Thymus (tissue), 11 donors: Measurements from ENCODE around the gene NKAIN4. TPM values are rescaled to one million over a fixed set of nuclear protein-coding genes. Genes with fewer than 3 reads are reported as not detected.

Source experiments
- DNase-seq, 9 donors: peaks; one replicate each; pipeline ENCODE4 v3.0.0-alpha.2; 2013; ENCODE audit warnings: low spot score in 9 of 9, low read depth in 6 of 9, missing footprints in 1 of 9
- H3K27ac ChIP-seq, 2 donors: one replicate each; pipeline ENCODE4 v1.5.1; 2013; ENCODE audit warnings: control low read depth in 1 of 2, low read depth in 1 of 2, low read length in 1 of 2, mild to moderate bottlenecking in 1 of 2, moderate library complexity in 1 of 2
- H3K27me3 ChIP-seq, 2 donors: one replicate each; pipeline ENCODE4 v1.5.1; 2013; ENCODE audit warnings: low read length in 1 of 2; ENCODE audit not compliant: control insufficient read depth in 2 of 2, insufficient read depth in 1 of 2
- H3K36me3 ChIP-seq, 2 donors: one replicate each; pipeline ENCODE4 v1.5.1; 2013; ENCODE audit warnings: low read length in 1 of 2, mild to moderate bottlenecking in 1 of 2, moderate library complexity in 1 of 2; ENCODE audit not compliant: control insufficient read depth in 2 of 2, insufficient read depth in 2 of 2
- H3K4me1 ChIP-seq, 2 donors: one replicate each; pipeline ENCODE4 v1.5.1; 2013; ENCODE audit warnings: low read length in 2 of 2; ENCODE audit not compliant: control insufficient read depth in 2 of 2, insufficient read depth in 2 of 2
- H3K4me3 ChIP-seq, 2 donors: one replicate each; pipeline ENCODE4 v1.5.1; 2013; ENCODE audit warnings: low read length in 2 of 2, control low read depth in 1 of 2, mild to moderate bottlenecking in 1 of 2
- H3K9me3 ChIP-seq, 2 donors: one replicate each; pipeline ENCODE4 v1.5.1; 2013; ENCODE audit warnings: low read length in 1 of 2, mild to moderate bottlenecking in 1 of 2; ENCODE audit not compliant: control insufficient read depth in 2 of 2, insufficient read depth in 1 of 2
- WGBS: extraction: QIAGEN DNeasy Blood & Tissue Kit; methylation state at CpG from one replicate; pipeline ENCODE4 v1.1.7; 2013; 5-methylcytosine and 5-hydroxymethylcytosine counted together
- polyA plus RNA-seq: library from polyadenylated mRNA; stranded (reverse); fragments of 200-250 nt; gene quantifications from one replicate; pipeline ENCODE4 v1.2.3, GENCODE V29; 2013
- total RNA-seq: library from RNA; stranded (reverse); fragments of 120-200 nt; gene quantifications from one replicate; pipeline ENCODE4 v1.2.4, GENCODE V29; 2013
- donor health status: healthy.

The NKAIN4 gene
- total and polyA plus RNA-seq, 2 donors: 2.2 to 8.5 TPM

DNA sequence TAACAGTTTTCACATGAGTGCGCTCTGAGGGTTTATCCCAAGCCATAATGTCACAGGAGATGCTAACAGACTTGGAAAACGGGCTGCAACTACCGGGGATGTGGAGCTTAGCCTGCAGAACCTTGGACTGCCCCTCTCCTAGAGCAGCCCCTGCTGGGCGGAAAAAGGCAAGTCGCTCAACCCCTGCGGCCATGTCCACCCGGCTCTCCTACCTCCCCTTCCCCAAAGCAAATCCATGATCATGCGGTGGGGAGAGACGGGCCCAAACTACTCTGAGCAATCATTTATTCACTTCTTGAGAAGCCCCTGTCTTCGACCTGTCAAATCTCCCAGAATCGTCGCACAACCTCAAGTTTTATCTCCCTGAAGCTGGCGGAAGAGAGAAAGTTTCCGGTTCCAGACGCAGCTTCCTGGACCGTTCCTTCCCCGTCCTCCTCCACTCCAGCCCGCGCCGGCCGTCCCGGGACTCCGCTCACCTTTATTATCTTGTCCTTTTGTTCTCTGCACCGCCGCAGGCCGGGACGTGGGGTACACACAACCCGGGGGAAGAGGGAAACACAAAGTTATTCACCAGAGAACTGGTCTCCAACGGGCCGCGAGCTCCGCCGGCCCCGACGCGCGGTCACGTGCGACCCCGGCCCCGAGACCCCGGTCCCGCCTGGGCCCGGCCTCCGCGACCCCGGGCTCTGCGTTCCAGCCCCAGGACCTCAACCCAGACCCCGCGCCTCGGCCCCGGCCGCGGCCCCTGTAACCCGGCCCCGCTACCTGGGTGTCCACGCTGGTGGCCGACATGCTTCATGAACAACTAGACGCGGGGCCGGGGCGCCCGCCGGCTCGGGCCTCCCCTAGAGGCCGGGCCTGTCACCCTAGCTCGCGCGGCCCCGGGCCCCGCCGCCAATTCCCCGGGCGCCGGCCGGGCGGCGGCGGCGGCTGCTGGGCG, 38.9 kb downstream of the NKAIN4 start:
- peaks cover 0 to 8% of the 10 kb centered on the region in 2 donors for H3K27me3 ChIP-seq
- H3K27ac ChIP-seq: peak overlapping the region in 1 of 2 donors; percentile 43
- peak overlapping the region; percentile 70 to 83 for H3K4me3 ChIP-seq
- WGBS: 3% methylated on average over 81 of the region's 81 CpGs
- peaks cover 7 to 17% of the 10 kb centered on the region in 2 donors for H3K4me1 ChIP-seq
- H3K9me3 ChIP-seq: no peaks in the 10 kb centered on the region
- peak in 2 of 9 donors; percentile 21 to 32 for DNase-seq
- H3K36me3 ChIP-seq: peaks cover 20 to 42% of the 10 kb centered on the region in 2 donors

DNA sequence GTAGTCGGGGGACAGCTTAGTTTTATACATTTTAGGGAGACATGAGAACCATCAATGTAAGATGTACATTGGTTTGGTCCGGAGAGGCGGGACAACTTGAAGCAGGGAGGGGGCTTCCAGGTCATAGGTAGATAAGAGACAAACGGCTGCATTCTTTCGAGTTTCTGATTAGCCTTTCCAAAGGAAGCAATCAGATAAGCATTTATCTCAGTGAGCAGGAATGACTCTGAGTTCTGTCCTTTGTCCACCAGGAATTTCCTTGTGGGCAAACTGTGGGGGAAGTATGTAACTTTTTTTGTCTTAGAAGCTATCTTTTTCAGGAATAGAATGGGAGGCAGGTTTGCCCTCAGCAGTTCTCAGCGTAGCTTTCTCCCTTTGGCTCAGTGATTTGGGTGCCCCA, 39.7 kb downstream of the NKAIN4 start:
- H3K9me3 ChIP-seq: no peaks in the 10 kb centered on the region
- peaks cover 0 to 3% of the 10 kb centered on the region in 2 donors for H3K27me3 ChIP-seq
- H3K4me1 ChIP-seq: peaks cover 7 to 17% of the 10 kb centered on the region in 2 donors
- WGBS: 95% methylated on average over 6 of the region's 6 CpGs
- H3K27ac ChIP-seq: no peak overlapping the region
- peaks cover 25 to 47% of the 10 kb centered on the region in 2 donors for H3K36me3 ChIP-seq
- DNase-seq: no peak
- peak overlapping the region in 1 of 2 donors; percentile 70 for H3K4me3 ChIP-seq

DNA sequence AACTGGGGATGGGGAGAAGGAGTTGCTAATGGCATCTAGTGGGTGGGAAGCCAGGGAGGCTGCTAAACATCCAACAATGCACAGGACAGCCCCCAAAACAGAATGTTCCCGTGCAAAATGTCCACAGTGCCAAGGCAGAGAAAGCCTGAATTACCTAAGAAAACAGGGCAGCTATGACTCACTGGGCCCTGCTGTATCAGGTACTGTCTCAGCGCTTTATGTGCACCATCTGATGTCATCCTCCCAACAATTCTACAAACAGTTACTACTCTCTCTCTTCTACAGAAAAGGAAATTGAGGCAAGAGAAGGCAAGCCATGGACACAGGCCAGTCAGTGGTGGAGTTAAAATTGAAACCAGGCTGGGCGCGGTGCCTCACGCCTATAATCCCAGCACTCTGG, 41.5 kb downstream of the NKAIN4 start:
- Histone ChIP-seq H3K4me1 (peaks cover 7 to 17% of the 10 kb centered on the region in 2 donors), H3K9me3 (no peaks in the 10 kb centered on the region), H3K27me3 (no peaks in the 10 kb centered on the region), H3K4me3 (no peak overlapping the region), H3K36me3 (peaks cover 36 to 60% of the 10 kb centered on the region in 2 donors), H3K27ac (no peak overlapping the region)
- DNase-seq: no peak
- 97% methylated on average over 5 of the region's 5 CpGs for whole genome bisulfite sequencing

DNA sequence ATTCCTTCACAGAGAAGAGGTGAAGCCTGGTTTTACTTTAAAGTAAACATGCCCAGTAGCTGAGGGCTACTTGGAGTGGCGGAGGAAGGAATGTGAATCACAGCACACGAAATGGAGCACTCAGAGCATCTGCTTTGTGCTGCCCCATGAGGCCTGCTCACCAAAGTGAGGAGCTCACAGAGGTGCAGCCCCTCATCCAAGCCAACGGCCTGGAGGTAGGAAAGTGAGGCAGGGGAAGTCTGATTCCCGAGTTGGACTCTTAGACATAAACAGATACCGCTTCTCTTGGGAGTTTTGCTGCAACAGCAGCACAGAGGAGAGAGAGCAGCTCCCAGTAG, 41.9 kb downstream of the NKAIN4 start:
- 97% methylated on average over 5 of the region's 5 CpGs for WGBS
- H3K4me3 ChIP-seq: no peak overlapping the region
- H3K36me3 ChIP-seq: peaks cover 39 to 60% of the 10 kb centered on the region in 2 donors
- no peak for DNase-seq
- no peak overlapping the region for H3K27ac ChIP-seq
- peaks cover 7 to 17% of the 10 kb centered on the region in 2 donors for H3K4me1 ChIP-seq
- H3K27me3 ChIP-seq: no peaks in the 10 kb centered on the region
- H3K9me3 ChIP-seq: no peaks in the 10 kb centered on the region

DNA sequence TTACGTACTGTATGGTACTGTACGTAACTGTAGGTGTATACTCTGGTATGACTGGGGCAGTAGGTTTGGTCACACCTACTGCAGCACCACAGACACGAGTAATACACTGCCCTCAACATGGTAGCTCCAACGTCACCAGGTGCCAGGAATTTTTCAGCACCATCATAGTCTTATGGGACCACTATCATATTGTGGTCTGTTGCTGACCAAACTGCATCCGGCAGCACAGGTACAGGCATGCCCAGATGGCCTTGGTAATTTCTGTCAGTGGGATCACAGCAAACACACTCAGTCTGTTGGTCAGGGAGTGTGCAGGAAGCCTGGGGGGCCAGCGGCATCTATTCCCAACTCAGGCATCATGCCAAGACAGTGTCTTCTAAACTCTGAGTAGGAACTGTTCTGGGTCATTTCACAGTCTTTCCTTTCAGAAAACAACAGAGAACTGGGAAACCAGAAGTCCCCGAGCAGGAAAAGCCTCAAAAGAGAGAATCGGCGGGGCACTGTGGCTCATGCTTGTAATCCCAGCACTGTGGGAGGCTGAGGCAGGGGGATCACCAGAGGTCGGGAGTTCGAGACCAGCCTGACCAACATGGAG, 44.2 kb downstream of the NKAIN4 start:
- Histone ChIP-seq H3K36me3 (peaks cover 56 to 77% of the 10 kb centered on the region in 2 donors), H3K27me3 (no peaks in the 10 kb centered on the region), H3K9me3 (no peaks in the 10 kb centered on the region), H3K4me1 (peaks cover 6 to 8% of the 10 kb centered on the region in 2 donors), H3K4me3 (no peak overlapping the region), H3K27ac (no peak overlapping the region)
- no peak for DNase-seq
- 98% methylated on average over 11 of the region's 11 CpGs for WGBS

DNA sequence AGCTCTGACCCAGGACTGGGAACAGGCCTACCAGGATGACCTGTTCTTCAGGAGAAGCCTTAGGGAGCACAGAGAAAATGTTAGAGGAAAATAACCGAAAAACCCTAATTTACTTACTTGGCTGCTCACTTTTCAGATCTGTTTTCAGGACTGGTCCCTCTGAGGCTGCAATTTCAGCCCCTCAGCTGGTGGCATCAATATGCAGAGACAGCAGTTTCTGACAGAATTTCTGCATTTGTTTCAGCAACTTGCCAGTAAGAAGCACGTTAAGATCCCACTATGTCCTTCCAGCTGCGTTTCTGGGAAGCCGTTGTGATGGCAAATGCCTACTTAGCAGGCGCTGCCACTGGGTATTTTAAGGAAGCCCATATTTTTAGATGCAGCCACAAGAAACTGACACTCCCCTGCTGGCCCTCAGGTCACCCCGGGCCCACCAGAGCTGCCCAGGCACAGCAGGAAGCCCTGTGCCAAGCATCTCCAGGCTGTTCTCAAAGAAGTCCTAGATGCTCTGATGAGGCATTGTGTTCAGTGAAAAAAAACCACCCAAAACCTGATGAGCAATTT, 45.8 kb downstream of the NKAIN4 start:
- no peak overlapping the region for H3K27ac ChIP-seq
- DNase-seq: no peak
- peaks cover 71 to 81% of the 10 kb centered on the region in 2 donors for H3K36me3 ChIP-seq
- H3K27me3 ChIP-seq: no peaks in the 10 kb centered on the region
- 95% methylated on average over 6 of the region's 6 CpGs for WGBS
- H3K4me3 ChIP-seq: no peak overlapping the region
- no peaks in the 10 kb centered on the region for H3K4me1 ChIP-seq
- no peaks in the 10 kb centered on the region for H3K9me3 ChIP-seq

DNA sequence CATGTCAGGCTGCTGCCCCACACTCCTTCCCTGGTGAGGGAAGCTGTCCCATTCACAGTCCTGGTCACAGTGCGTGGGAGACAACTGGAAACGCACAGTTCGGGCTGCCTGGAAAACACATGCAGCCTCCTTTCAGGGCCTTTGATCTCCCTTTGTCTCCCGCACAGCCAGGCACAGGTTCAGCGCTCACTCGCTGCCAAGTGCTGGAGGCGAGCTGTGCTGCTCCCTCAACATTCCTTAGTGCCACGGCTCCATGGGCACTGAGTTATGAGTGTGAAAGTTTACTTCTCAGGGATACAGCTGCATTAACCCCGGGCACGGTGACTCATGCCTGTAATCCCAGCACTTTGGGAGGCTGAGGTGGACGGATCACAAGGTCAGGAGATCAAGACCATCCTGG, 47.4 kb downstream of the NKAIN4 start:
- H3K4me1 ChIP-seq: no peaks in the 10 kb centered on the region
- H3K27ac ChIP-seq: no peak overlapping the region
- no peak overlapping the region for H3K4me3 ChIP-seq
- H3K9me3 ChIP-seq: no peaks in the 10 kb centered on the region
- 99% methylated on average over 11 of the region's 11 CpGs for WGBS
- DNase-seq: no peak
- H3K27me3 ChIP-seq: no peaks in the 10 kb centered on the region
- peaks cover 75 to 81% of the 10 kb centered on the region in 2 donors for H3K36me3 ChIP-seq

DNA sequence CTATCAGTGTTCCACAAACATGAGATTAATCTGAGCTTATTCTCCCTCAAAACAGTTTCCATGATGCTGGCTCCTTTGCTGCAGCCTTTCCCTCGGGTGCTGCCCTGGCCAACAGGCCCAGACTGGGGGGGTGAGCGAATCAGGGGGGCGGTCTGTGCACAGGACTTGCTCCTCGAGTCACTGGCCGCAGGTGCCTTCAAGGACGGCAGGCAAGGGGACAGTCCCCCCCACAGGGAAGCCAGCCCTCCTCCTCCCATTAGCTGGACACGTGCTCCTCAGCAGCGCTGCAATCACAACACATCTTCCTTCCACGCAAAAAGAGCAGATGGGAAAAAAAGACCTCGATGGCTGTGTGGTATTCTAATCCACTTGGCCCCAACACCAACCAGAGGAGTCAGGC, 48.4 kb downstream of the NKAIN4 start:
- Histone ChIP-seq H3K9me3 (no peaks in the 10 kb centered on the region), H3K36me3 (peaks cover 80 to 81% of the 10 kb centered on the region in 2 donors), H3K4me3 (no peak overlapping the region), H3K4me1 (no peaks in the 10 kb centered on the region), H3K27me3 (no peaks in the 10 kb centered on the region), H3K27ac (no peak overlapping the region)
- DNase-seq: no peak
- WGBS: 94% methylated on average over 10 of the region's 10 CpGs

DNA sequence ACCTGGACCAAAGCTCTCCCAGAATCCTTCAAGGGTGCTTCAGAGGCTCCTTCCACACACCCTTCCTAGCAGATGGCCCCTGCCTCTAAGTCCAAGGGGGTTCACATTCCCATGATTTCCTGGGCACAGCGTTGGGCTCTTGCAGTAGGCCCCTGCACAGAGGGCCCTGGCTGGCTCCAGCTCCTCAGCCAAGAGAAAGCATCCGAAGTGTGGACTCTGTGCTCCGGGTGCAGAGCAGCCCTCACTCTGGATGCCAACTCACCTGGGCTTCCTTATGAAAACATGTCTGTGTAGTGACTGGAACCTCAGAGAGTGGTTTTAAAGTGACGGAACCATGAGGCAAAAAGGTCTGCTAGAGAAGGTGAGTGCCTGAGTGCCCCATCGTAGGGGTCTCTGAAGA, 49.9 kb downstream of the NKAIN4 start:
- Histone ChIP-seq H3K36me3 (peaks cover 75 to 80% of the 10 kb centered on the region in 2 donors), H3K4me1 (no peaks in the 10 kb centered on the region)

More for the DNA sequence above, 49.9 kb downstream of the NKAIN4 start:
- WGBS: 99% methylated on average over 5 of the region's 5 CpGs
- H3K9me3 ChIP-seq: no peaks in the 10 kb centered on the region
- H3K27ac ChIP-seq: no peak overlapping the region
- DNase-seq: no peak
- no peaks in the 10 kb centered on the region for H3K27me3 ChIP-seq
- no peak overlapping the region for H3K4me3 ChIP-seq
